ENCODE data around the gene DCAF15.

Gene DCAF15

DNA sequence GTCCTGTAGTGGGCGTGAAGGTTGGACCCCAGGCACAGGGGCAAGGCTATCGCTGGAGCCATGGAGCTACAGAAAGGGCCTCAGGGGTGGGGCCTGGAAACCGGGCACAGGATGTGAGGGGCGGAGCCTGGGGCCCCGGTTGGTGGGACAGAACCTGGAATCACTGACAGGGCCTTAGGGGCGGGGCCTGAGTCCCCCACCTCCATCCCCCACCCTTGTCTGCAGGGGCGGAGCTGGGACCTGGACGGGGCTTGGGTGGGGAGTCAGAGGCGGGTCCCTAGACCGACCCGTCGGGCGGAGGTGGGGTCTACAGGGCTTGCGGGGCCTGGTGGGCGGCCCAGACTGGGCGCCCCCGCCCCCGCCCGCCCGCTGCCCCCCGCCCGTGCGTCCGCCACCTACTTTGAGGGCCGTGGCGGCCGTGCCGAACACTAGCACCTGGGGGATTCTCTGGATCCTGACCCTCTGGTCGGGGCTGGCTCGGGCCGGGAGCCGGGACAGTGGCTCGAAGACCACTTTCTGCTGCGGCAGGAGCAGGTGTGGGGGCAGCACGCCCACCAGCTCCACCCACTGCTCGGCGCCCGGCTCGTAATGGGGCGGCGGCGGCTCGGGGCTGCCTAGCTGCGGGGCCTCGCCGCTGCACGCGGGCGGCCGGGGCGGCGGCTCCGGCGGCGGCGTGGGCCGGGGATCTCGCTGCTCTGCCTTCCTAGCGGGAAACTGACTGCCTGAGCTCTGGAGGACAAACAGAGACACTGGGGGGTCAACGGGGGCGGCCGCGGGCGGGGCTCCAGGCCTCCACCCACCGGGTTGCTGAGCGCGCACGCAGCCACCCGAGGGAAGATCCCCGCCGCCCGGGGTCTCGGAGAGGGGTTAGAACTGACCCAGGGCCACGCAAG lies 26.3 kb downstream of the DCAF15 start:
- no peak for DNase-seq

DNA sequence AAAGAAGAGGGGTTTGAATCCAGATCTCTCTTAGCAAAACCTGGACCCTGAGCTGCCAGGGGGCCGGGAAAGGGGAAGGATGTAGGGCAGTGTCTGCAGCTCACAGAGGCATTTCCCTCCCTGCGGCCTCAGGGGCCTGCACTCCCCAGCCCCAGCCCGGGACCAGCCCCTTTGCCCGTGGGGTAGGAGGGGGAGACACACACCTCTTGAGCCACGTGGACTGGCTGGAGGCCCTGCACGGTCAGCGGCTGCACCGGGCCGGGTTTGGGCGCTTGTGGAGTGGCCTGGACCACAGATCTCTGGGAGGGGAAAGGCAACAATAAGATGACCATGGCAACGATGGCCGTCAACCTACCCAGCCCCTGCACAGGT lies 26.9 kb downstream of the DCAF15 start:
- no peak for DNase-seq

DNA sequence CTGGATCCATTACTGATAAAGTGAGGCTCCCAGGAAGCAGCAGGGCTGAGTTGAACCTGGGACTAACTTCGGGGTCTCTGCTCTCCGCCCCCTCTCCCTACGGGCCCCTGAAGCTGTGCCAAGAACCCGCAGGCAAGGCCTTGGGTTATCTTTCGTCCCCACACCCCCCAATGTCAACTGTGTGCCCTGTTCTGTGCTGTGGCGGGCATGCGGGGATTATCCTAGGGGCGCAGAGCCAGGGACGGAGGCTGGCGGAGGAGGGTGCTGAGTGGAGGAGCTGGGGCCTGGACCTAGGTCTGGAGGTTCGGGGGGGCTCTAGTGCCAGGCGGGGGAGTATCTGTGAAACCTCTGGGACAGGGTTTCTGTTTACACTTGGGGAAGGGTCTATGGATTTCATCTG lies 27.4 kb downstream of the DCAF15 start:
- no peak for DNase-seq

DNA sequence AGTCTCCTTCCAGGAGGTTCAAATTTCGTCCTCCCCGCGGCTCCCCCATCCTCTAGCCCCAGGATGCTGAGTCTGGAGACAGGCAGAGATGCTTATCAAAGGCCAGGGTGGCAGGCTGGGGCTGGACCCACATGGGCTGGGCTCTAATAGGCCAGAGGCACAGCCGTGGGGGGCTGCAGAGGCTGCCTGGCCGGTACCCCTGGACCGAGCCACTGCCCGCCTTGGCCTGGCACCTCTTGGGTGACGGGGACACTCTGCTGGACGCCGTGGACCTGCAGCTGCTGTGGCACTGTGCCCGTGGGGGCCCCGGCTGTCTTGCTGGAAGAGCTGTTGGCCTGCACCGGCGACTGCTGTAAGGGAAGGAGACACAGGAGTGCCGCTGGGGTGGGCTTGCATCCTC lies 28.0 kb downstream of the DCAF15 start:
- DNase-seq, result no peak

DNA sequence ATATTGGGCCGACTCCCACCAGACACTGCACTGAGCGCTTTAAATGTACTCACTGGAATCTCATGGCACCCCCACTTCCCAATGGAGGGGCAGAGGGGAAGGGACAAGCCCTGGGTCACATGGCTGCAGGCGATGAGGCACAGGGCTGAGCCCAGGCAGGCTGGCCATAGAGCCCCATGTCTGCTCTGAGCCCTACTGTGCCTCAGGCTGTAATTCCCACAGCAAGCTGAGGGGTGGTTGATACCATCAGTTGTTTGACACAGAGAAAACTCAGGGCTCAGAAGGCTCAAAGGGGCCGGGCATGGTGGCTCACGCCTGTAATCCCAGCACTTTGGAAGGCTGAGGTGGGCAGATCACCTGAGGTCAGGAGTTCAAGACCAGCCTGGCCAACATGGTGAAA lies 28.7 kb downstream of the DCAF15 start:
- no peak for DNase-seq

DNA sequence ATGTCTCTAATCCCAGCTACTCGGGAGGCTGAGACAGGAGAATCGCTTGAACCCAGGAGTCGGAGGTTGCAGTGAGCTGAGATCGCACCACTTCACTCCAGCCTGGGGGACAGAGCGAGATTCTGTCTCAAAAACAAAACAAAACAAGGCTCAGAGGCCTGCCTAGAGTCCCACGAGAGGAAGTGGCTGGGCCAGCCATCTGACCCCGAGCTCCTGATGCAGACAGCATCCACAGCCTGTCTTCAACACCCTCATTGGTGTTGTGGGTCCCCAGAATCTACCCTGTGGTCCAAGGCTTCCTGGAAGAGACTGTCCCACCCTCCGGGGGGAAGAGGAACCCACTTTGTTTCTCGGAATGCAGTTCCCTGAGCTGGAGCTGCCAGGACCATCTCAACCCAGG lies 29.2 kb downstream of the DCAF15 start:
- no peak for DNase-seq

DNA sequence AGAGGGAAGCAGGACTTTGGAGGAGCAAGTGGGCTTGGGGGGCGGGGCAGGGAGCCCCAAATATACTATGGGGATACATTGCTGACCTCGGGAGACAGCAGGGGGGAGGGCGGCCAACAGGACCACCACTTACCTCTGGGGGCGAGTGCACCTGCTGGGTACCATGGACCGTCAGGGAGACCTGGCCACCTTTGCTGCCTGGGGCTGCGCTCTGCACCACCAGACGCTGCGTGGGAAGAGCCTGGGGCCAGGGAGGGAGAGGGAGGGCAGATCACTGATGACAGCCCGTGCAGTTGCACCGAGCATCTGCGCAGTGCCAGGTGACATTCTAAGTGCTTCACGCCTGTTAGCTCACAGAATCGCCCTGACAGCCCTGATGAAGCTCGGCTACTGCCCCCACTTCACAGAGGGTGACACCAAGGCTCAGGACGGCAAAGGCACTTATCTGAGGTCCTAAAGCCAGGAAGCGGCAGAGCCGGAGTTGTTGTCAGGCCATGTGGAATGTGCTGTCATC lies 29.7 kb downstream of the DCAF15 start:
- DNase-seq, result no peak

DNA sequence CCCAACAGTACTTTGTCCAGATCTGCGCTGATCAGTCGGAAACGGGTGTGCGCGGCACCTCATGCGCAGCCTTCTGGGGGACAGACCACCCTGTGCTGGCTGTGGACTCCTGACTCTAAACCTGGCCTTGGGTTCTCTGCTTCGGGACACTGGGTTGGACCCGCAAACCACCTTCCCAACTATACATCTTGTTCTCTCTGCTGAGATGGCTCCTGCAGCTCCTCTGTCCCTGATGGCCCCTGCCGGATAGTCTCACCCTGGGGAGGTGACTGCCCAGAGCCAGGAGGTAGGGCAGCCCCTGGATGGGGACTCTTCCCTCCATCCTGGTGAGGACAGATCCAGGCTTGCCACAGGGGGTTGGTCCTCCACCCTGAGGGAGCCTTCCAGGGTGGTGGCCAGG lies 30.5 kb downstream of the DCAF15 start:
- DNase-seq, result no peak

DNA sequence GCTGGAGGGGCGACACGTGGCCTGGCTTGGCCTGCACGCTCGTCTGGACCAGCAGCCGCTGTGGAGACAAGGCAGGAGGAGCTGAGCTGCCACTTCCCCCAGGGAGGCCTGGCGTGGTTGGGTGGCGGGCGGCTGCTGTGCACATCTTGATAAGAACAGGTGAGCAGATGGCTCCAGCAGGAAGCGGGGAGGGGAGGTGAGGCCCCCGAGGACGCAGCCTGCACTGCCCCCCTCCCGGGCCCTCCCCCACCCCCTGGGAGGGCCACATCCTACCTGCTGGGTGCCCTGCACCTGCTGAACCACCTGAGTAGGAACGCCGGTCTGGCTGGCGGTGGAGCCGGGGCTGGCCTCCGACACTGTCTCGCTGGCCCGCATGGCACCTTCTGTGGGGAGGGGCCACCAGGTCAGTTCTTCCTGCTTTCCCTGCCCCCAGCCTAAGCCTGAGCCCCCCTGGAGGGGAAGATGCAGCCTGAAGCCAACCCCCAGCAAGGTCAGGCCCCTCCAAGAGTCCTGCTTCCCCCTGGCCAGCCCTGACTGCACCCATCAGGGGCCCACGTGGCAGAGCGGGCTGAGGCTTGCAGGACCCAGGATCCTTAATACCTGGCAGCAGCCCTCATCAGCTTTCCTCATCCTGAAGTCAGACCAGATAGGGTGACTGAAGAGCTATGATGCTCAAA lies 31.0 kb downstream of the DCAF15 start:
- peak; percentile 70 for DNase-seq

DNA sequence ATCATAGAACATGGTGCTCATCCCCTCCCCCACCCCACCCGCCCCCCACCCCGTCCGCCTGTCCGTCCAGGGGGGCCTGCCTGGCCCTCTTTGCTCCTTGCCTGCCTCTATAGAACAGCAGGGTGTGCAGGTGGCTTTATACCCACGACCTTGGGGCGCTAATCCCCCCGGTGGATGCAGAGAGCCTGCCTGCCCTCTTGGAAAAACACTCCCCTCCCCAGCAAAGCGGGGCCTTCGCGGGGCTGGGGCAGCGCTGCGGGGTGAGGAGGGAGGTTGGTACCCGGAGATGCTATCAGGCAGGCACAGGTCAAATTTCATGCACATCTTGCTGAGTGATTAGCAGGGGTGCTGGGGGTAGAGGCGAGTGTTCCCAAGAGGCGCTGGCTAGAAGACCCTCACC lies 31.9 kb downstream of the DCAF15 start:
- no peak for DNase-seq

DNA sequence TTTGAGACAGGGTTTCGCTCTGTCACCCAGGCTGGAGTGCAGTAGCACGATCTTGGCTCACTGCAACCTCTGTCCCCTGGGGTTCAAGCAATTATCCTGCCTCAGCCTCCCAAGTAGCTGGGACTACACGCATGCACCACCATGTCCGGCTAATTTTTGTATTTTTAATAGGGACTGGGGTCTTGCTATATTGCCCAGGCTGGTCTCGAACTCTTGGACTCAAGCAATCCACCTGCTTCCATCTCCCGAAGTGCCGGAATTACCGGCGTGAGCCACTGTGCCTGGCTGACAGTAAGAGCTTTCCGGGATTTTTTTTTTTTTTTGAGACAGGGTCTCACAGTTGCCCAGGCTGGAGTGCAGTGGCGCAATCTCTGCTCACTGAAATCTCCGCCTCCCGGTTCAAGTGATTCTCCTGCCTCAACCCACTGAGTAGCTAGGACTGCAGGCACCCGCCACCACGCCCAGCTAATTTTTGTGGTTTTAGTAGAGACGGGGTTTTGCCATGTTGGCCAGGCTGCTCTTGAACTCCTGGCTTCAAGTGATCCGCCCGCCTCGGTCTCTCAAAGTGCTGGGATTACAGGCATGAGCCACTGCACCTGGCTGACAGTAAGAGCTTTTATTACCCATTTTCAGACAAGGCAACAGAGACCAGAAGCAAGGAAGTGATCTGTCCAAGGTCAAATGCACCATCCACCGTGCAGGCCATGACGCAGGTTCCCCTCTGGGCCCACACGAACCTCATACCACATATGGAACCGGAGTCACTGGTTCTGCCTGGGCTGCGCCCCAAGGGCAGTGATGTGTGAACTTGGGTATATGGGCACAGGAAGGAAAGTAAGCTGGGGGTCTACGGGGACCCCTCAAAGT lies 32.8 kb downstream of the DCAF15 start:
- peak; percentile 72 for DNase-seq

DNA sequence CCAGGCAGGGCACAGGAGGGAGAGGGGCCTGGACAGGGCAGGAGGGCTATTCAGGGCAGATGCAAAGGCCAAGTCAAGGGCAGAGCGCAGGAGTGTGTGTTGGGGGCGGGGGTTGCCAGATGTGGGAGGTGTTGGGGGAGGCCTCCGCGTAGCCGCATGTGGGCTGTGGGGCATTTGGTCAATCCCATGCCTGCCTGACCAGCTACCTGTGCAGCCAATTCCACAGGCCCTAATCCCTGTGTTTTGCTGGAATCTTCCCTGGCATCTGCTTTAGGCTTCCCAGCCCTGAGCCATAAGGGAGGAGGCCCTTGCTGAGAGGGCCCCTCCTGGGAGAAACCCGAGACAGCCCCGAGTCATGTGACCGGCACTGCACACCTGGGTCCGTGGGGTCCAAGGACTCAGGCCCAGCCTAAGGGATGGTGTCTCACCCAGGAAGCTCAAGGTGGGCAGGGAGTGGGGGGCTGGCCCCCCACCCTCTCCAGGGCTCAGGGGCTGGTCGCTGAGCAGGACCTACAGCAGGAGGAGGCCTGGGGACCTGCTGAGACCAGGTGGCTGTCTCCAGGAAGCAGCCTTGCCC lies 33.5 kb downstream of the DCAF15 start:
- DNase-seq, result no peak

DNA sequence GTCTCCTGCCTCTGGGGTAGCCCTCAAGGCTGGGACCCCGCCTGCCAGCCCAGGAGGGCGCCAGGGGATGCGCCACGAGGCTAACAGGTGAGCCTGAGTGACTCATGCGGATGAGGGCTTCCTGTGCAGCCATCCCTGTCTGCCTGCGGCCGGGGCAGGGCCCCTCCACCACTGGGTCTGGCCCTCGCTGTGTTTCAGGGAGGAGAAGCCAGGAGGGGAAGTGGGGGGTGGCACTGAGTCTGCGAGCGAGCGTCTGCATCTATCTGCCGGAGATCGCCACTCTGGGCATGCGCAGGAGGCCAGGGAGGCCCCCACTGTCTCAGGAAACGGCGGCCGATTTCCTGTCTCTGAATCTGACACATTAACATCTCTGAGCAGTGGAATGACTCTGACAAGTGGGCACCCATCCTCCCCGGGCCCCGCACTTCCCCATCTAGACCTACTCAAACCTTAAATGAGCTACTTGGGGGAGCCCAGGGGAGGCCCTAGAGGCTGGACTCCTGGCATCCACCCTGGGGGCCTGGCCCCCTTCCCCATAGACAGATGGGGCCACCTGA lies 34.1 kb downstream of the DCAF15 start:
- DNase-seq, result peak; percentile 99

DNA sequence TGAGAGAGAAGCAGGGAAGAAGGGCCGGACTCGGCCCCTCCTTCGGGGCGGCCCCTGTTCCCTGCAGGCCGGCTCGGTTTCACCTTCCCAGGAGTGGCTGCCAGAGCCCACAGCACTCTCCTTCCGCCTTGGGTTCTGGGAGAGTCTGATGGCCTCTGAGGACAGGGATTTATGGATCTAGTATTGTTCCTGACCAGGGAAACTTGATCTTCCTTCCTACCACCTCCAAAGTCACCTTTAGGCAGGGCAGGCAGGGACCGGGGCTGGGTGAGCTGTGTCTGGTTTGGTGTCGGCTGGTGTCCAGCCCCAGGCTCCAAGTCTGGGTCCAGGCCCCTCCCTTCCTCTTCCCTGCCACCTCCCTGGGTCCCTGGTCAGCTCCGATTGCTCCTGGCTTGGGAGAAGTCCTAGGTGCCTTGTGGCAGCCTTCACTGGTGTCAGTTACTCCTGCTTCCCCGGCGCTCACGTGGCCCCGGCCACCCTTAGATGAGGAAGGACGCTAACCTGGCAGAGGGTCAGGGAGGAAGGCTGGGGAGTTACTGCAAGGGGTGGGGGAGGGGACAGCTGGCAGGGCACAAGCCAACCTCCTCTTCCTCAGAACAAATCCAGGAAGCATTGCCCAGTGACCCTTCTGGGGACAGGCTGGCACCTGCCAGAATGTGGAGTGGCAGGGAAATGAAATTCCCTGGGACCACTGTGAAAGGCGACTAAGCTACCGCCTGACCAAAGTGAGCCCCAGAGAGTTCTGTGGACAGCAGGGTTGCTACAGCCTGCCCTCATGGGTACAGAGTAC lies 35.0 kb downstream of the DCAF15 start:
- DNase-seq, result no peak

DNA sequence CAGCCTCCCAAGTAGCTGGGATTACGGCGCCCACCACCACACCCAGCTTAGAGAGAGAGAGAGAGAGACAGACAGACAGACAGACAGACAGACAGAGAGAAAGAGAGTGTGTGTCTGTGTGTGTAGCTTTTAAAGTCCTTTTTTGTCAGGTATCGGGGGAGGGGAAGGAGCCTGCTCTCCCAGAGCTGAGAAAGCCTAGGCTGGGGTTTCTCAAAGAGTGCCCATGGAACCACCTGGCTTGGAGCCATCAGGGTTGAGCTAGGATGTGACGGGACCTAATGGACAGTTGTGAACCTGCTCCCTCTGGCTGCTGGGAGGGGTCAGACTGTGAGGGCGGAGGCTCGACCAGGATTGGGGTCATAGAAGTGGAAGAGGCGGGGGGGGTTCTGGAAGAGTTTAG lies 37.2 kb downstream of the DCAF15 start:
- DNase-seq, result no peak

DNA sequence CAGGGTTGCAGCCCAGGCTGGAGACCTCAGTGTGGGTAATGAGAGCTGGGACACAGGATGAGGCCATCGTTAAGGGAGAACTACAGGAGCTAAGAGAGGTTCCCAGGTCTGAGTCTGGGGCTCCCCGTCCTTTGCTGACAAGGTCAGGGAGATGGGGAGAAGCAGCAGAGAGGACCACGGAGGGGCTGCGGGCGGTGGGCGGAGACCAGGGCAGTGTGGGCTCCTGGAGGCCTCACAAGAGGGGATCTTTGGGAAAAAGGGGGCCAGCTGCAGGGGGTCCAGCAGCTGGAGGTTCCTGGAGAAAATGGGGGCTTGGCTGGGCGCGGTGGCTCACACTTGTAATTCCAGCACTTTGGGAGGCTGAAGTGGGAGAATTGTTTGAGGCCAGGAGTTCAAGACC lies 37.8 kb downstream of the DCAF15 start:
- no peak for DNase-seq

DNA sequence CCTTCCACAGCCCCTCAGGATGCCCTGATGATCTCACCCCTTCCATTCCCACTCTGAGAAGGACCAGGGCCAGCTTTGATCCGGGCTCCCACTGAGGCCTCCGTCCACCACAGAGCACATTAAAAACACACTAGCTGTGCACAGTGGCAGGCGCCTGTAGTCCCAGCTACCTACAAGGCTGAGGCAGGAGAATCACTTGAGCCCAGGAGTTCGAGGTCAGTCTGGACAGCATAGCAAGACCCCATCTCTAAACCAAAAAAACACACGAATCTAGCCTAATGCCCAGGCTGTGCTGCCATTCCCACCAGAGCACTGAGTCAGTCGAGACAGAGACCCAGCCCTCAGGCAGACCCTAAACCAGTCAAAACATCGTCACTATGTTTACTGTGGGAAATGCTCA lies 39.7 kb downstream of the DCAF15 start:
- DNase-seq, result no peak

DNA sequence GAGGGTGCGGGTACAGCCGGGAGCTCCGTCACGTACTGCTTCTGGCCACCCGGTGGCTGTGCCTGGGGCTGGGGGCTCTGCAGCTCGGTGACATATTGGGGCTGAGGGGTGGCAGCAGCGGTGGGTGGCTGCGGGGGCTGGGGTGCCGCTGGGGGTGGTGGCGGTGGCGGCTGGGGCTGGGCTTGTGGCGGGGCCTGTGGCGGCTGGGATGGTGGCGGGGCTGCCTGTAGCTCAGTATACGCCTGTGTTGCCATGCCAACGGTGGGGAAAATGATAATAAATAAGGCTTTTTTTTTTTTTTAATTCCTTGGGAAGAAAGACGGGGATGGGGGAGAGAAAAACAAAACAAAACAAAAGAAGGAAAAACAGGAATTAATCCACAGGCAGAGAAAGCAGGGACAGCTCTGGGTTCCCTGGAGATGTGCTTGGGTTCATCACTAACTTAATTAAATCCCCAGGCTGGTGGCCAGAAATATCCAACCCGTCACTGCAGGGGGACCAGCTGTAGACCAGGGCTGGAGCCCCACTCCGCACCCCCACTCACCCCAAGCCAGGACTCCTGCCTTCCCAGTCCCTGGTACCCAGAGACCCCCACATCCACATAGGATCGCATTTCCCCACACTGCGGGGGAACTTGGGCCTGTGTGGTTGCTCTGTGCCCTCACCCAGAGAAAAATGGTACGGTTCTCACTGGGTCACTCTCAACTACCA lies 41.4 kb downstream of the DCAF15 start:
- no peak for DNase-seq

DNA sequence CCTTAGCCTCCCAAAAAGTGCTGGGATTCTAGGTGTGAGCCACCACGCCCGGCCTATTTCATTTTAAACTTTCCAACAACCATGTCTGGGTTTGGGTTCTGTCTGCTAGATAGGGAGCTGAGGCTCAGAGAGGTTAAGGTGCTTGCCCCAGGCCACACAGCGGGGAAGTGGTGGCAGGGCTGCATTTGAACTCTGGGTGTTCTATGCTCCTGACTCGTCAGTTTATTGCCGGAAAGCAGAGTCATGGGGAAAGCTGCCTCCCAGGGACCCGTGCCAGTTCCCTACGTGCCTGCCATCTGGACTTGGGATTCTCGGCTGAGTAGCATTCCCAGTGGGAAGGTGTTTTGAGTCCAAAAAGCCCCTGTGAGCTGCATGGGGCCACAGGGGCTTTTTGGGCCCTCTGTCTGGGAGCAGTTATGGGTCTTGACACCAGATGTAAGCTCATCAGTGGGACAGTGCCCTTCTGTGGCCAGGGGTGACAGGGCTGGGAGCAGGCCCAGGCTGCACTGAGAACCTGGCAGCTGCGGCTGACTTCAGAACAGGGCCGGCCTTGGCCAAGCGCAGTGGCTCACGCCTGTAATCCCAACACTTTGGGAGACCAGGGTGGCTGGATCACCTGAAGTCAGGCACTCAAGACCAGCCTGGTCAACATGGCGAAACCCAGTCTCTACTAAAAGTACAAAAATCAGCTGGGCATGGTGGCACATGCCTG lies 42.9 kb downstream of the DCAF15 start:
- no peak for DNase-seq
